ENCODE measurements around the gene SYNE4. TPM values are rescaled to one million over a fixed set of nuclear protein-coding genes. Genes with fewer than 3 reads are reported as not detected.

SYNE4 gene
- total RNA-seq, 1 donor, result 0.10 TPM

DNA sequence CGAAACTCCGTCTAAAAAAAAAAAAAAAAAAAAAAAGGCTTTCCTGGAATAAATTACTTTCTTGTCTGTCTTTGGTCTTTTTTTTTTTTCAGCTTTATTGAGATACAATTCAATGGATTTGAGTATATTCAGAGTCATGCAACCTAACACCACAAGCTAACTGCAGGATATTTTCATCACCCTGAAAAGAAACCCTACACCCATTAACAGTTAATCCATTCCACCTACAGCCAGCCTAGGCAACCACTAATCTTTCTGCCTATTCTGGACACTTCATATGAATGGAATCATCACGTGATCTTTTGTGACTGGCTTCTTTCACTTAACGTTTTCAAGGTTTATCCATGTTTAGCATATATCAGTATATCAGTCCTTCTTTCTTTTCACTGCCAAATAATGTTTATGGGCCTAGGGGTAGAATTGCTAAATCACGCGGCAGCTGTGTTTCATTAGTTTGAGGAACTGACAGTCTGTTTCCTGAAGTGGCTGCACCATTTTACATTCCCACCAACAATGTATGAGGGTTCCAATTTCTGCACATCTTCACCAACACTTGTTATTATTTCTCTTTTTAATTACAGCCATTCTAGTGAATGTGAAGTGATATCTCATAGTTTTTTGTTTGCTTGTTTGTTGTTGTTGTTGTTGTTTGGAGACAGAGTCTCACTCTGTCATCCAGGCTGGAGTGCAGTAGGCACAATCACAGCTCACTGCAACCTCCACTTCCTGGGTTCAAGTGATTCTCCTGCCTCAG lies 52.6 kb downstream of the SYNE4 start:
- peaks cover 48% of the 10 kb centered on the region for H3K4me1 ChIP-seq (ENCODE audit: insufficient read depth, low read length)
- no peaks in the 10 kb centered on the region for H3K9me3 ChIP-seq (ENCODE audit: low read depth, low read length)
- no peak overlapping the region for H3K4me3 ChIP-seq (ENCODE audit: low read length)
- H3K27me3 ChIP-seq (ENCODE audit: insufficient read depth, low read length), result peaks cover 12% of the 10 kb centered on the region

Other genes starting within 250 kb of the SYNE4 start
- gene ARHGAP33, start 233.2 kb downstream of the SYNE4 start, total RNA-seq, result 4.1 TPM
- gene PRODH2, start 196.0 kb downstream of the SYNE4 start, total RNA-seq, result not detected
- not detected for gene NPHS1, start 156.3 kb downstream of the SYNE4 start, total RNA-seq
- 0.10 TPM for gene KIRREL2, start 151.9 kb downstream of the SYNE4 start, total RNA-seq
- gene APLP1, start 140.2 kb downstream of the SYNE4 start, total RNA-seq, result not detected
- gene NFKBID, start 108.3 kb downstream of the SYNE4 start, total RNA-seq, result 128 TPM
- 58.1 TPM for gene HCST, start 106.3 kb downstream of the SYNE4 start, total RNA-seq
- 286 TPM for gene TYROBP, start 100.5 kb downstream of the SYNE4 start, total RNA-seq
- gene LRFN3, start 72.4 kb downstream of the SYNE4 start, total RNA-seq, result 1.3 TPM
- gene SDHAF1, start 13.6 kb downstream of the SYNE4 start, total RNA-seq, result 8.3 TPM
- gene ALKBH6, start 5.4 kb upstream of the SYNE4 start, total RNA-seq, result 6.6 TPM
- gene CLIP3, start 24.1 kb upstream of the SYNE4 start, total RNA-seq, result 0.10 TPM
- 0.42 TPM for gene THAP8, start 45.5 kb upstream of the SYNE4 start, total RNA-seq
- 1.4 TPM for gene WDR62, start 46.1 kb upstream of the SYNE4 start, total RNA-seq
- not detected for gene OVOL3, start 102.3 kb upstream of the SYNE4 start, total RNA-seq
- 12.8 TPM for gene POLR2I, start 106.1 kb upstream of the SYNE4 start, total RNA-seq
- 54.4 TPM for gene TBCB, start 106.7 kb upstream of the SYNE4 start, total RNA-seq
- 227 TPM for gene CAPNS1, start 131.3 kb upstream of the SYNE4 start, total RNA-seq
- not detected for gene COX7A1, start 143.6 kb upstream of the SYNE4 start, total RNA-seq
- 5.1 TPM for gene ZNF565, start 205.9 kb upstream of the SYNE4 start, total RNA-seq
- gene ZNF146, start 206.3 kb upstream of the SYNE4 start, total RNA-seq, result 28.7 TPM